SU-DHL-6 (cell line): ENCODE measurements around the gene MANEAL.

Source experiments
- H2AFZ ChIP-seq: fragments of 200-600 bp; sonication (generic); 2 replicates; pipeline ENCODE4 v1.6.1; 2014; ENCODE audit warnings: low read depth, mild to moderate bottlenecking, moderate library complexity, mixed read lengths, antibody characterized with exemption, low read length; ENCODE audit not compliant: severe bottlenecking
- H3F3A ChIP-seq: fragments of 200-600 bp; shearing (Covaris generic); 2 replicates; pipeline ENCODE4 v1.6.0; 2016; ENCODE audit warnings: antibody characterized with exemption, mild to moderate bottlenecking; ENCODE audit not compliant: insufficient read depth
- H3K27ac ChIP-seq: fragments of 200-600 bp; sonication (generic); 2 replicates; pipeline ENCODE4 v1.5.1; 2016; ENCODE audit warnings: low read depth, mild to moderate bottlenecking, low read length, moderate library complexity, mixed read lengths
- H3K27me3 ChIP-seq: fragments of 200-600 bp; sonication (generic), shearing (Covaris generic); 2 replicates; pipeline ENCODE4 v1.6.0; 2014; ENCODE audit warnings: mild to moderate bottlenecking, low read length
- H3K36me3 ChIP-seq: fragments of 200-600 bp; sonication (generic); 2 replicates; pipeline ENCODE4 v1.6.1; 2014; ENCODE audit warnings: mild to moderate bottlenecking, low read length, mixed read lengths
- H3K4me2 ChIP-seq: fragments of 300-600, 200-600 bp; shearing (Covaris generic), sonication (generic); 2 replicates; pipeline ENCODE4 v1.6.0; 2014; ENCODE audit warnings: low read length, low read depth, mild to moderate bottlenecking; ENCODE audit not compliant: poor library complexity, severe bottlenecking
- H3K4me3 ChIP-seq: fragments of 200-600 bp; sonication (generic); 2 replicates; pipeline ENCODE4 v1.5.1; 2014; ENCODE audit warnings: antibody characterized with exemption, low read length, mild to moderate bottlenecking, mixed read lengths; ENCODE audit not compliant: insufficient read depth, poor library complexity, severe bottlenecking
- H3K79me2 ChIP-seq: fragments of 200-600 bp; sonication (generic); 2 replicates; pipeline ENCODE4 v1.6.1; 2014; ENCODE audit warnings: mild to moderate bottlenecking, low read length, moderate library complexity; ENCODE audit not compliant: insufficient read depth
- H3K9ac ChIP-seq: fragments of 200-600 bp; sonication (generic); 2 replicates; pipeline ENCODE4 v1.7.0; 2014; ENCODE audit warnings: mild to moderate bottlenecking, low read length
- H3K9me2 ChIP-seq: fragments of 200-600 bp; sonication (generic); replicated peaks from 2 replicates; pipeline ENCODE4 v1.6.1; 2014; ENCODE audit warnings: low read length; ENCODE audit not compliant: insufficient read depth
- H3K9me3 ChIP-seq: fragments of 200-600 bp; sonication (generic); 2 replicates; pipeline ENCODE4 v1.6.1; 2014; ENCODE audit warnings: low read length, mixed read lengths; ENCODE audit not compliant: insufficient read depth
- H4K20me1 ChIP-seq: fragments of 200-600 bp; sonication (generic); 2 replicates; pipeline ENCODE4 v1.6.1; 2014; ENCODE audit warnings: low read depth, mild to moderate bottlenecking, antibody characterized with exemption, low read length, moderate library complexity, mixed read lengths
- EZH2phosphoT487 ChIP-seq: fragments of 200-600 bp; sonication (generic), shearing (Covaris generic); conservative IDR thresholded peaks from 2 replicates; pipeline ENCODE4 v1.6.1; 2018; ENCODE audit warnings: mild to moderate bottlenecking, antibody characterized with exemption, low read length, moderate library complexity, mixed read lengths
- TF ChIP-seq, protein P1 (sequence below): fragments of 200-600 bp; sonication (generic); IDR thresholded peaks from one replicate; pipeline ENCODE4 v1.5.1; 2017; ENCODE audit warnings: antibody characterized with exemption, mild to moderate bottlenecking, low read length, moderate library complexity; ENCODE audit not compliant: insufficient read depth, poor library complexity, severe bottlenecking

The MANEAL gene

DNA sequence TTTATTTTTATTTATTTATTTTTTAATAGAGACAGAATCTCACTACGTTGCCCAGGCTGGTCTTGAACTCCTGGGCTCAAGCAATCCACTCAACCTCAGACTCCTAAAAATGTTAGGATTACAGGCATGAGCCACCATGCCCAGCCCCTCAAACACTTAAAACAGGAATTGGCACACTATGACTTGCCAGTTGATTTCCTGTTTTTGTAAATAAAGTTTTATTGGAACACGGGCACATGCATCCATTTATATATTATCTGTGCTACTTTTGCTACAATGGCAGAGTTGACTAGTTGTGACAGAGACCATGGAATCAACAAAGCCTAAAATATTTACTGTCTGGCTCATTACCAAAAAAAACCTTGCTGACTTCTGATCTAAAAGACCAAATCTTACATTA is 30.4 kb downstream of the MANEAL start:
- TF ChIP-seq EZH2phosphoT487 = no peak
- TF ChIP-seq, protein P1, sequence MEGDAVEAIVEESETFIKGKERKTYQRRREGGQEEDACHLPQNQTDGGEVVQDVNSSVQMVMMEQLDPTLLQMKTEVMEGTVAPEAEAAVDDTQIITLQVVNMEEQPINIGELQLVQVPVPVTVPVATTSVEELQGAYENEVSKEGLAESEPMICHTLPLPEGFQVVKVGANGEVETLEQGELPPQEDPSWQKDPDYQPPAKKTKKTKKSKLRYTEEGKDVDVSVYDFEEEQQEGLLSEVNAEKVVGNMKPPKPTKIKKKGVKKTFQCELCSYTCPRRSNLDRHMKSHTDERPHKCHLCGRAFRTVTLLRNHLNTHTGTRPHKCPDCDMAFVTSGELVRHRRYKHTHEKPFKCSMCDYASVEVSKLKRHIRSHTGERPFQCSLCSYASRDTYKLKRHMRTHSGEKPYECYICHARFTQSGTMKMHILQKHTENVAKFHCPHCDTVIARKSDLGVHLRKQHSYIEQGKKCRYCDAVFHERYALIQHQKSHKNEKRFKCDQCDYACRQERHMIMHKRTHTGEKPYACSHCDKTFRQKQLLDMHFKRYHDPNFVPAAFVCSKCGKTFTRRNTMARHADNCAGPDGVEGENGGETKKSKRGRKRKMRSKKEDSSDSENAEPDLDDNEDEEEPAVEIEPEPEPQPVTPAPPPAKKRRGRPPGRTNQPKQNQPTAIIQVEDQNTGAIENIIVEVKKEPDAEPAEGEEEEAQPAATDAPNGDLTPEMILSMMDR = no peak
- Histone ChIP-seq H4K20me1 (no peaks in the 10 kb centered on the region), H3K4me2 (no peak overlapping the region), H3K27ac (no peak overlapping the region), H3K27me3 (no peaks in the 10 kb centered on the region), H3F3A (0 out of 2 replicates have a peak, but pooled peaks cover 3% of the 10 kb centered on the region), H2AFZ (no peak overlapping the region), H3K9me2 (no peaks in the 10 kb centered on the region), H3K36me3 (no peaks in the 10 kb centered on the region), H3K79me2 (no peaks in the 10 kb centered on the region), H3K9me3 (no peaks in the 10 kb centered on the region), H3K9ac (no peak overlapping the region), H3K4me3 (no peak overlapping the region)

DNA sequence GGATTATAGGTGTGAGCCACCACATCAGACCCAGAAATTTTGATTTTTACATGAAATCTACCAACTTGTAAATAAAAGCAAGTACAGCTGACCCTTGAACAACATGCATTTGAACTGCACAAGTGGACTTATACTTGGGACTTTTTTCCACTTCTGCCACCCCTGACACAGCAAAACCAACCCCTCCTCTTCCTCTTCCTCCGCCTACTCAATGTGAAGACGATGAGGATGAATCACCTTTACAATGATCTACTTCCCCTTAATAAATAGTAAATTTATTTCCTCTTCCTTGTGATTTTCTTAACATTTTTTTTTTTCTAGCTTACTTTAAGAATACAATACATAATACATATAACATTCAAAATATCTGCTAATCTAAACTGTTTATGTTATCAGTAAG is 31.9 kb downstream of the MANEAL start:
- Histone ChIP-seq H3K4me2 (no peak overlapping the region), H3K27ac (no peak overlapping the region), H2AFZ (no peak overlapping the region), H3K27me3 (no peaks in the 10 kb centered on the region), H3K79me2 (no peaks in the 10 kb centered on the region), H3F3A (0 out of 2 replicates have a peak, but pooled peaks cover 3% of the 10 kb centered on the region), H3K9me2 (no peaks in the 10 kb centered on the region), H4K20me1 (no peaks in the 10 kb centered on the region), H3K4me3 (no peak overlapping the region), H3K36me3 (no peaks in the 10 kb centered on the region), H3K9ac (no peak overlapping the region), H3K9me3 (no peaks in the 10 kb centered on the region)
- no peak for TF ChIP-seq EZH2phosphoT487
- TF ChIP-seq, protein P1 = no peak

DNA sequence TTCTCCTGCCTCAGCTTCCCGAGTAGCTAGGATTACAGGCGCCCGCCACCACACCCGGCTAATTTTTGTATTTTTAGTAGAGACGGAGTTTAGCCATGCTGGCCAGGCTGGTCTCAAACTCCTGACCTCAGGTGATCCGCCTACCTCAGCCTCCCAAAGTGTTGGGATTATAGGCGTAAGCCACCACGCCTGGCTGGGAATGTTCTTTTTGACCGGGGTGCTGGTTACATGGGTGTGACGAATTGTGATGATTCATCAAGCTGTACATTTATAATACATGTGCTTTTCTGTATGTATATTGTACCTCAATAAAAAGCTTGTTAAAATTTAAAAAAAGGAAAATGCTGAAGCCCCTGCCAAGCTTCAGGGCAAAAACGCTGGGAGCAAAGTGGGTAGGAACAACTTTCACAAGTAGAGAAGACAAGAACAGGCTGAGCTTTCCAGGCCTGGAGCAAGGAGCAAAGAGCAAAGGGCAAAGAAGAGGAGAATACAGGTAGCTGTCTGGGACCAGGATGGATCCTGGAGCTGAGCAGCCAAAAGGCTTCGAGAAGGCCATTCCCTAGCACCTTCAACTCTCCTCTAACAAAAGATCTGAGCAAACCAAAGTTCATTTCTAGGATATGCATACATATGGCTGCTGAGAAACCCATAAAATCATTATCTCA is 34.9 kb downstream of the MANEAL start:
- Histone ChIP-seq H2AFZ (no peak overlapping the region), H3K9me3 (no peaks in the 10 kb centered on the region), H3K27ac (no peak overlapping the region), H3K79me2 (no peaks in the 10 kb centered on the region), H3K27me3 (no peaks in the 10 kb centered on the region), H4K20me1 (no peaks in the 10 kb centered on the region), H3F3A (0 out of 2 replicates have a peak, but pooled peaks cover 3% of the 10 kb centered on the region), H3K36me3 (peaks cover 5% of the 10 kb centered on the region; the same call in 1 of the 2 replicates), H3K4me2 (no peak overlapping the region), H3K9me2 (no peaks in the 10 kb centered on the region), H3K4me3 (no peak overlapping the region), H3K9ac (no peak overlapping the region)
- TF ChIP-seq, protein P1 = no peak
- no peak for TF ChIP-seq EZH2phosphoT487
